OCI-LY3 (cell line): ENCODE data around the gene ARRB2.

Source experiments
- CTCF ChIP-seq: fragments of 200-600, 300-600 bp; sonication (generic); IDR thresholded peaks from 2 replicates; pipeline ENCODE4 v1.5.1; 2014; ENCODE audit warnings: antibody characterized with exemption, low read length, low read depth
- EZH2phosphoT487 ChIP-seq: fragments of 200-600 bp; shearing (Covaris generic); IDR thresholded peaks from 2 replicates; pipeline ENCODE4 v1.6.1; 2018; ENCODE audit warnings: antibody characterized with exemption, mixed run types, low read depth

GRCh38 chr17:4678448-4679026 lies 31.9 kb upstream of the ARRB2 start:
- TF ChIP-seq CTCF (no peak), EZH2phosphoT487 (no peak)
